Endothelial cell of umbilical vein (primary cell): Measurements from ENCODE around the gene ZNF428. TPM values are rescaled to one million over a fixed set of nuclear protein-coding genes. Genes with fewer than 3 reads are reported as not detected.
"Not testable (repeated sequence)": the region's sequence is repeated elsewhere in the genome, so short reads cannot be mapped to it uniquely, and the experiment has no call there.

ENCODE experiments used
- BruUV-seq: library from RNA; stranded (reverse); fragments of 400-500 nt; replicated peaks from 2 replicates; lab custom pipeline; 2021; lab: Mats Ljungman, UMichigan
- CTCF ChIA-PET: fragments of 300-600, 350-600 bp; sonication (Branson Sonifier 250); formaldehyde crosslinking; loops from one replicate; lab custom pipeline; 2021; ENCODE audit warnings: antibody characterized with exemption, inconsistent platforms; lab: Charles Lee
- POLR2A ChIA-PET: fragments of 300-600, 350-600 bp; sonication (Branson Sonifier 250); formaldehyde crosslinking; loops from one replicate; lab custom pipeline; 2021; ENCODE audit warnings: antibody characterized with exemption, inconsistent platforms; lab: Charles Lee
- DNase-seq: peaks from one replicate; pipeline ENCODE4 v3.0.0-alpha.2; 2011; ENCODE audit warnings: low read depth, low spot score
- FAIRE-seq: peaks from 2 replicates; lab custom pipeline; 2011; peaks lifted over from hg19 to GRCh38; lab: Jason Lieb, UNC
- H2AFZ ChIP-seq: 2 replicates; pipeline ENCODE4 v1.6.0; 2012; ENCODE audit warnings: low read depth, low read length, control low read depth, inconsistent platforms
- H3K27ac ChIP-seq: 2 replicates; pipeline ENCODE4 v1.5.1; 2011; ENCODE audit warnings: low read depth, mild to moderate bottlenecking, control low read depth, low read length, moderate library complexity; ENCODE audit not compliant: insufficient read depth
- H3K27me3 ChIP-seq, 2 experiments: 2 replicates each; pipeline versions ENCODE4 v1.6.0 to v1.6.1; 2011; ENCODE audit warnings: low read length in 2 of 2, mixed read lengths in 1 of 2; ENCODE audit not compliant: control insufficient read depth in 2 of 2, insufficient read depth in 2 of 2
- H3K36me3 ChIP-seq, 2 experiments: 2 replicates in 1 of 2; 3 replicates in 1 of 2; pipeline ENCODE4 v1.5.1; 2011; ENCODE audit warnings: low read length in 2 of 2, mild to moderate bottlenecking in 1 of 2, moderate library complexity in 1 of 2; ENCODE audit not compliant: control insufficient read depth in 2 of 2, insufficient read depth in 2 of 2; ENCODE audit errors: extremely low read depth in 1 of 2
- H3K4me1 ChIP-seq: 3 replicates; pipeline ENCODE4 v1.5.1; 2011; ENCODE audit warnings: mild to moderate bottlenecking, low read length; ENCODE audit not compliant: control insufficient read depth, insufficient read depth; ENCODE audit errors: extremely low read depth
- H3K4me2 ChIP-seq: 2 replicates; pipeline ENCODE4 v1.6.1; 2011; ENCODE audit warnings: low read length, control low read depth, mixed read lengths; ENCODE audit not compliant: insufficient read depth
- H3K4me3 ChIP-seq, 3 experiments: fragments of 200-600 bp in 1 of 3; sonication (generic), shearing (Covaris generic) in 1 of 3; replicated peaks in 1 of 3; 2 replicates each; pipeline ENCODE4 v1.5.1; 2011 to 2016; ENCODE audit warnings: control low read depth in 3 of 3, low read length in 3 of 3, mild to moderate bottlenecking in 2 of 3, inconsistent platforms in 1 of 3, low read depth in 1 of 3, moderate library complexity in 1 of 3; ENCODE audit not compliant: insufficient read depth in 1 of 3
- H3K79me2 ChIP-seq: 2 replicates; pipeline ENCODE4 v1.6.0; 2012; ENCODE audit warnings: low read length, inconsistent platforms; ENCODE audit not compliant: control insufficient read depth, insufficient read depth
- H3K9ac ChIP-seq: replicated peaks from 2 replicates; pipeline ENCODE3; 2011; ENCODE audit warnings: low read length, control low read depth; ENCODE audit not compliant: insufficient read depth; ENCODE audit errors: extremely low read depth
- H3K9me1 ChIP-seq: replicated peaks from 3 replicates; pipeline ENCODE4 v1.6.0; 2011; ENCODE audit warnings: mild to moderate bottlenecking, low read length; ENCODE audit not compliant: control insufficient read depth, insufficient read depth; ENCODE audit errors: extremely low read depth
- H3K9me3 ChIP-seq: replicated peaks from 2 replicates; pipeline ENCODE4 v1.5.1; 2012; ENCODE audit warnings: low read length, inconsistent platforms; ENCODE audit not compliant: control insufficient read depth, insufficient read depth
- H4K20me1 ChIP-seq: replicated peaks from 2 replicates; pipeline ENCODE3; 2011; ENCODE audit warnings: mild to moderate bottlenecking, low read length; ENCODE audit not compliant: control insufficient read depth, insufficient read depth; ENCODE audit errors: extremely low read depth
- CTCF ChIP-seq, 2 donors: IDR thresholded peaks; 1 replicate in 1 of 2; 2 replicates in 1 of 2; pipeline ENCODE4 v1.5.1; 2011; ENCODE audit warnings: low read length in 2 of 2, mild to moderate bottlenecking in 2 of 2, moderate library complexity in 2 of 2, control low read depth in 1 of 2, inconsistent platforms in 1 of 2, low read depth in 1 of 2; ENCODE audit not compliant: insufficient read depth in 1 of 2; ENCODE audit errors: extremely low read depth in 1 of 2
- EZH2 ChIP-seq: IDR thresholded peaks from 2 replicates; pipeline ENCODE4 v1.6.1; 2012; ENCODE audit warnings: borderline replicate concordance, low read depth, mild to moderate bottlenecking, moderate library complexity, low read length, inconsistent platforms; ENCODE audit not compliant: severe bottlenecking
- FOS ChIP-seq: IDR thresholded peaks from 2 replicates; pipeline ENCODE4 v1.6.1; 2011; ENCODE audit warnings: mild to moderate bottlenecking, low read length, moderate library complexity, borderline replicate concordance; ENCODE audit not compliant: insufficient read depth
- GATA2 ChIP-seq: IDR thresholded peaks from 2 replicates; pipeline ENCODE4 v1.7.0; 2011; ENCODE audit warnings: low read depth, mild to moderate bottlenecking, moderate library complexity, mixed read lengths, low read length; ENCODE audit not compliant: insufficient read length, insufficient read depth
- JUN ChIP-seq: IDR thresholded peaks from 2 replicates; pipeline ENCODE4 v1.6.1; 2011; ENCODE audit warnings: borderline replicate concordance, low read depth; ENCODE audit not compliant: insufficient read length, insufficient read depth
- MAX ChIP-seq: IDR thresholded peaks from 2 replicates; pipeline ENCODE4 v1.6.1; 2011; ENCODE audit not compliant: insufficient read depth, insufficient read length
- MYC ChIP-seq: IDR thresholded peaks from one replicate; pipeline ENCODE4 v1.6.1; 2011; ENCODE audit warnings: mild to moderate bottlenecking, low read depth, low read length
- POLR2A ChIP-seq: IDR thresholded peaks from 2 replicates; pipeline ENCODE4 v1.6.1; 2012; ENCODE audit warnings: low read depth, mild to moderate bottlenecking, control low read depth, low read length
- POLR2AphosphoS5 ChIP-seq: IDR thresholded peaks from 2 replicates; pipeline ENCODE4 v1.6.1; 2012; ENCODE audit warnings: low read depth, mild to moderate bottlenecking, control low read depth, low read length, moderate library complexity; ENCODE audit not compliant: insufficient read depth
- dilution Hi-C: fragments of 300-500 bp; cut with MboI; formaldehyde crosslinking; loops from one replicate; pipeline ENCODE4 v1.15.0; 2019; ENCODE audit warnings: low sequenced_read_pairs; ENCODE audit not compliant: extremely low pct_ligation_motif_present
- intact Hi-C: fragments of 100-400 bp; cut with micrococcal nuclease; formaldehyde crosslinking; loops from one replicate; pipeline ENCODE4 v1.10.0; 2022
- polyA plus RNA-seq, 4 experiments: library from polyadenylated mRNA; depleted of rRNA in 3 of 4; stranded (reverse) in 3 of 4; unstranded in 1 of 4; fragments of >200 nt; gene quantifications; 2 replicates each; pipeline versions ENCODE4 v1.2.1 to v1.2.3, GENCODE V29; 2011 to 2012; ENCODE audit warnings: missing spikeins in 1 of 4
- total RNA-seq: library from RNA; stranded (reverse); gene quantifications from 2 replicates; pipeline ENCODE4 v1.2.3, GENCODE V29; 2021

Gene ZNF428
- total and polyA plus RNA-seq, 2 donors (not counting 3 experiments of a cell fraction or from before 2014, with no cell fraction given), result 29.2 to 56.2 TPM

GRCh38 chr19:43589277-43589676, 30.2 kb downstream of the ZNF428 start:
- H3K4me3 ChIP-seq, result no peak overlapping the region
- ChIA-PET CTCF (interaction anchor here (1.6 kb wide), 1 partner anchor 34 kb away, joined by 8 read pairs; no protein-coding TSS in a partner anchor), POLR2A (interaction anchor here (0.6 kb wide), 1 partner anchor 27 kb away, joined by 4 read pairs; no protein-coding TSS in a partner anchor)
- dilution Hi-C loops, result no loop called here
- H3K4me1 ChIP-seq, result peaks cover 5% of the 10 kb centered on the region
- intact Hi-C loops, result no loop called here
- FAIRE-seq, result no peak
- H3K4me2 ChIP-seq, result no peak overlapping the region
- no peak for DNase-seq
- H3K9me3 ChIP-seq, result no peaks in the 10 kb centered on the region
- H3K27ac ChIP-seq, result no peak overlapping the region
- peaks cover 11% of the 10 kb centered on the region for H3K79me2 ChIP-seq
- no peaks in the 10 kb centered on the region for H3K9me1 ChIP-seq
- no peak overlapping the region for H2AFZ ChIP-seq
- H4K20me1 ChIP-seq, result no peaks in the 10 kb centered on the region
- no peak overlapping the region for H3K9ac ChIP-seq
- H3K36me3 ChIP-seq, result peaks cover 9 to 27% of the 10 kb centered on the region in 2 experiments
- no peak for TF ChIP-seq EZH2
- TF ChIP-seq GATA2, result no peak
- no peak for TF ChIP-seq MAX
- no peak for TF ChIP-seq MYC
- no peak for TF ChIP-seq FOS
- no peak for TF ChIP-seq JUN
- TF ChIP-seq POLR2A, result no peak
- TF ChIP-seq POLR2AphosphoS5, result no peak
- no peak for TF ChIP-seq CTCF (IDR thresholded peaks at IDR 0.05; ENCODE audit: extremely low read depth in 1 of 2, insufficient read depth in 1 of 2, low read depth in 1 of 2, low read length in 2 of 2)
- no TSS peak for BruUV-seq
- no peaks in the 10 kb centered on the region for H3K27me3 ChIP-seq

GRCh38 chr19:43587029-43587428, 32.4 kb downstream of the ZNF428 start:
- H3K4me2 ChIP-seq, H3K79me2 ChIP-seq, H2AFZ ChIP-seq, DNase-seq, H3K9me3 ChIP-seq, dilution Hi-C loops, H3K27me3 ChIP-seq, H4K20me1 ChIP-seq, POLR2A ChIA-PET, H3K27ac ChIP-seq, FAIRE-seq, H3K4me3 ChIP-seq, BruUV-seq, H3K4me1 ChIP-seq, intact Hi-C loops, H3K9ac ChIP-seq, H3K9me1 ChIP-seq: not testable (repeated sequence)
- H3K36me3 ChIP-seq, result peaks cover 0 to 14% of the 10 kb centered on the region in 2 experiments
- CTCF ChIA-PET, result interaction anchor here (2.0 kb wide), 1 partner anchor 51 kb away, joined by 5 read pairs; no protein-coding TSS in a partner anchor
